Activated CD4-positive, alpha-beta T cell treated with anti-CD3 and anti-CD28 coated beads for 1 hour (primary cell): ENCODE results near the gene PEMT.
A peak's percentile ranks its signal among the peaks of the same experiment; 100 is the strongest.

ENCODE experiments used
- DNase-seq: peaks from one replicate; pipeline ENCODE4 v3.0.0-alpha.2; 2020

Gene PEMT

GRCh38 chr17:17569691-17570090 is 21.8 kb downstream of the PEMT start:
- DNase-seq, result no peak

GRCh38 chr17:17568772-17569195 is 22.7 kb downstream of the PEMT start:
- DNase-seq, result peak; percentile 28

- no peak for DNase-seq
These were observed 23.9 kb downstream of the PEMT start for GRCh38 chr17:17567631-17568030.

GRCh38 chr17:17566896-17567513 is 24.5 kb downstream of the PEMT start:
- DNase-seq, result no peak

- DNase-seq, result no peak
These were observed 25.8 kb downstream of the PEMT start for GRCh38 chr17:17565471-17566339.

- DNase-seq, result no peak
These were observed 26.6 kb downstream of the PEMT start for GRCh38 chr17:17564896-17565295.

GRCh38 chr17:17564323-17564722 is 27.2 kb downstream of the PEMT start:
- DNase-seq, result no peak

GRCh38 chr17:17563530-17563929 is 28.0 kb downstream of the PEMT start:
- DNase-seq, result no peak

- no peak for DNase-seq
These were observed 29.4 kb downstream of the PEMT start for GRCh38 chr17:17562146-17562511.

- DNase-seq, result no peak
These were observed 29.9 kb downstream of the PEMT start for GRCh38 chr17:17561408-17562145.

- DNase-seq, result no peak
These were observed 30.5 kb downstream of the PEMT start for GRCh38 chr17:17560975-17561374.

GRCh38 chr17:17560167-17560566 is 31.3 kb downstream of the PEMT start:
- DNase-seq, result no peak

GRCh38 chr17:17559164-17559563 is 32.3 kb downstream of the PEMT start:
- DNase-seq, result no peak

- DNase-seq, result no peak
These were observed 33.1 kb downstream of the PEMT start for GRCh38 chr17:17558431-17558830.

- no peak for DNase-seq
These were observed 33.7 kb downstream of the PEMT start for GRCh38 chr17:17557796-17558195.

GRCh38 chr17:17556671-17557070 is 34.8 kb downstream of the PEMT start:
- no peak for DNase-seq

GRCh38 chr17:17555906-17556305 is 35.6 kb downstream of the PEMT start:
- no peak for DNase-seq

GRCh38 chr17:17555151-17555550 is 36.4 kb downstream of the PEMT start:
- DNase-seq, result no peak

- DNase-seq, result no peak
These were observed 37.2 kb downstream of the PEMT start for GRCh38 chr17:17554266-17554665.

GRCh38 chr17:17553217-17554195 is 38.0 kb downstream of the PEMT start:
- no peak for DNase-seq

- DNase-seq, result no peak
These were observed 38.9 kb downstream of the PEMT start for GRCh38 chr17:17552351-17553216.

GRCh38 chr17:17551361-17551760 is 40.1 kb downstream of the PEMT start:
- no peak for DNase-seq
